RWPE1 (cell line): Measurements from ENCODE around the gene FAM171A2.
"Not testable (repeated sequence)": the region's sequence is repeated elsewhere in the genome, so short reads cannot be mapped to it uniquely, and the experiment has no call there.

Source experiments
- CTCF ChIA-PET: fragments of 350-600 bp; sonication (Branson Sonifier 250); formaldehyde crosslinking; extraction: SDS; loops from one replicate; lab custom pipeline; 2021; lab: Yijun Ruan, JAX
- POLR2A ChIA-PET: fragments of 400-600 bp; formaldehyde crosslinking; extraction: SDS; loops from one replicate; lab custom pipeline; 2020; ENCODE audit warnings: antibody characterized with exemption; ENCODE audit not compliant: low non-redundant PET; lab: Yijun Ruan, JAX
- DNase-seq: peaks from one replicate; pipeline ENCODE4 v3.0.0; 2012; ENCODE audit warnings: low spot score
- H3K27ac ChIP-seq: fragments of 450-650 bp; 2 replicates; pipeline ENCODE4 v1.5.1; 2017
- CTCF ChIP-seq: fragments of 450-650 bp; conservative IDR thresholded peaks from 2 replicates; pipeline ENCODE4 v1.5.1; 2017; ENCODE audit warnings: low read depth, mild to moderate bottlenecking

The FAM171A2 gene

GRCh38 chr17:44372036-44372435 is 8.4 kb upstream of the FAM171A2 start:
- H3K27ac ChIP-seq = no peak overlapping the region
- TF ChIP-seq CTCF = no peak
- POLR2A ChIA-PET = no interaction called here
- no peak for DNase-seq
- CTCF ChIA-PET = interaction anchor here (0.7 kb wide), 1 partner anchor 9 kb away, joined by 3 read pairs; the partner anchor contains the start of gene FAM171A2

- POLR2A ChIA-PET, H3K27ac ChIP-seq, DNase-seq, CTCF ChIA-PET: not testable (repeated sequence)
Measured at GRCh38 chr17:44369414-44370023, 5.9 kb upstream of the FAM171A2 start.

- CTCF ChIA-PET, POLR2A ChIA-PET, DNase-seq, H3K27ac ChIP-seq: not testable (repeated sequence)
Measured at GRCh38 chr17:44368391-44369243, 5.0 kb upstream of the FAM171A2 start.

- POLR2A ChIA-PET = no interaction called here
- no peak for DNase-seq
Measured at GRCh38 chr17:44367231-44367979, 3.8 kb upstream of the FAM171A2 start.

GRCh38 chr17:44365051-44365450 is 1.4 kb upstream of the FAM171A2 start:
- DNase-seq, H3K27ac ChIP-seq, POLR2A ChIA-PET, CTCF ChIA-PET: not testable (repeated sequence)

More at GRCh38 chr17:44367231-44367979, 3.8 kb upstream of the FAM171A2 start:
- CTCF ChIA-PET = interaction anchor here (0.5 kb wide), 1 partner anchor 267 kb away, joined by 6 read pairs; no protein-coding TSS in a partner anchor
- no peak for TF ChIP-seq CTCF
- H3K27ac ChIP-seq = no peak overlapping the region

- H3K27ac ChIP-seq = peak overlapping the region; percentile 38
- ChIA-PET POLR2A (interaction anchor here (0.6 kb wide), 1 partner anchor 958 kb away, joined by 4 read pairs; no protein-coding TSS in a partner anchor), CTCF (interaction anchor here (0.5 to 1.9 kb wide), 17 partner anchors 9 to 417 kb away, joined by 3 to 19 read pairs (median 4); partner anchors contain the start of gene FZD2)
- no peak for TF ChIP-seq CTCF
- DNase-seq = no peak
Measured at GRCh38 chr17:44362949-44363612, 572 bp downstream of the FAM171A2 start.

GRCh38 chr17:44362459-44362948 is 1.1 kb downstream of the FAM171A2 start:
- H3K27ac ChIP-seq = no peak overlapping the region
- TF ChIP-seq CTCF = no peak
- CTCF ChIA-PET = interaction anchor here (0.5 to 1.9 kb wide), 4 partner anchors 8 to 220 kb away, joined by 3 to 19 read pairs (median 4); partner anchors contain the start of gene FZD2
- DNase-seq = no peak
- POLR2A ChIA-PET = no interaction called here
